Measurements from ENCODE around the gene GPBAR1.

- TF ChIP-seq STAT1 (IDR thresholded peaks at IDR 0.05; ENCODE audit: unreplicated experiment) (no peak), JUNB (IDR thresholded peaks at IDR 0.05; ENCODE audit: unreplicated experiment) (no peak), NANOG (IDR thresholded peaks at IDR 0.05; ENCODE audit: borderline replicate concordance) (no peak), EZH2 (IDR thresholded peaks at IDR 0.05; ENCODE audit: low read depth, unreplicated experiment) (no peak), CREB1 (CRISPR knock-in tag; IDR thresholded peaks at IDR 0.05; ENCODE audit: low read depth) (no peak)
- TF ChIP-seq, protein P1, sequence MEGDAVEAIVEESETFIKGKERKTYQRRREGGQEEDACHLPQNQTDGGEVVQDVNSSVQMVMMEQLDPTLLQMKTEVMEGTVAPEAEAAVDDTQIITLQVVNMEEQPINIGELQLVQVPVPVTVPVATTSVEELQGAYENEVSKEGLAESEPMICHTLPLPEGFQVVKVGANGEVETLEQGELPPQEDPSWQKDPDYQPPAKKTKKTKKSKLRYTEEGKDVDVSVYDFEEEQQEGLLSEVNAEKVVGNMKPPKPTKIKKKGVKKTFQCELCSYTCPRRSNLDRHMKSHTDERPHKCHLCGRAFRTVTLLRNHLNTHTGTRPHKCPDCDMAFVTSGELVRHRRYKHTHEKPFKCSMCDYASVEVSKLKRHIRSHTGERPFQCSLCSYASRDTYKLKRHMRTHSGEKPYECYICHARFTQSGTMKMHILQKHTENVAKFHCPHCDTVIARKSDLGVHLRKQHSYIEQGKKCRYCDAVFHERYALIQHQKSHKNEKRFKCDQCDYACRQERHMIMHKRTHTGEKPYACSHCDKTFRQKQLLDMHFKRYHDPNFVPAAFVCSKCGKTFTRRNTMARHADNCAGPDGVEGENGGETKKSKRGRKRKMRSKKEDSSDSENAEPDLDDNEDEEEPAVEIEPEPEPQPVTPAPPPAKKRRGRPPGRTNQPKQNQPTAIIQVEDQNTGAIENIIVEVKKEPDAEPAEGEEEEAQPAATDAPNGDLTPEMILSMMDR (conservative IDR thresholded peaks at IDR 0.05; ENCODE audit: low read depth in 2 of 2): peak; percentile 94
These were observed 11.9 kb downstream of the GPBAR1 start for GRCh38 chr2:218272531-218273212.
